ENCODE data around the gene CENPV.
"Not testable (repeated sequence)": the region's sequence is repeated elsewhere in the genome, so short reads cannot be mapped to it uniquely, and the experiment has no call there.

The CENPV gene

DNA sequence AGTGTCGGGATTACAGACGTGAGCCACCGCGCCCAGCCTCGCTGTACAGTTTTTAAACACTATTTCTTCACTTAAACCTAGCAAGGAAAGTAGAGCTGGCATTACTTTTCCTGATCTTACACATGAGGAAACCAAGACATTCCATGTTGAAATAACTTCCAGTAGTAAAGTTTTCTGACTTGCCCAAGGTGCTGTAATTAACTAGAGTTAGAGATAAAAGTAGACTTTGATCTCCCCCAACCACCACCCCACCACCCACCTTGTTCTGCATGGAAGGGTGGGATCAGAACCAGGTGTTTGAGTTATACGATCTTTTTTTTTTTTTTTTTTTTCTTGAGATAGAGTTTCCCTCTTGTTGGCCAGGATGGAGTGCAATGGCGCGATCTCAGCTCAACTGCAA is 47.1 kb downstream of the CENPV start:
- DNase-seq: no peak

DNA sequence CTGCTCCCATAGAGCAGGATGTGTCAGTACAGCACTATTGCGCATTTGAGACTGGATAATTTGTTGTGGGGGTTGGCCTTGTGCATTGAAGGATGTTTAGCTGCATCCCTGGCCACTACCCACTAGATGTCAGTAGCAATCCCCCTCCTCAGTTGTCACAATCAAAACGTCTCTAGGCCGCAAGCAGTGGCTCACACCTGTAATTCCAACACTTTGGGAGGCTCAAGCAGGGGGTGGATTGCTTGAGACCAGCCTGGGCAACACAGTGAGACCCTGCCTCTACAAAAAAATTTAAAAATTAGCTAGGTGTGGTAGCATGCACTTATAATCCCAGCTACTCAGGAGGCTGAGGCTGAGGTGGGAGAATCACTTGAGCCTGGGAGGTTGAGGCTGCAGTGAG is 48.4 kb downstream of the CENPV start:
- DNase-seq: no peak

- no peak for DNase-seq
These were observed 50.4 kb downstream of the CENPV start for GRCh38 chr17:16302856-16303255.

GRCh38 chr17:16301963-16302855 is 51.1 kb downstream of the CENPV start:
- no peak for DNase-seq

GRCh38 chr17:16300554-16300953 is 52.7 kb downstream of the CENPV start:
- no peak for DNase-seq

GRCh38 chr17:16298140-16298662 is 55.1 kb downstream of the CENPV start:
- no peak for DNase-seq

- DNase-seq: no peak
These were observed 55.7 kb downstream of the CENPV start for GRCh38 chr17:16297367-16298139.

DNA sequence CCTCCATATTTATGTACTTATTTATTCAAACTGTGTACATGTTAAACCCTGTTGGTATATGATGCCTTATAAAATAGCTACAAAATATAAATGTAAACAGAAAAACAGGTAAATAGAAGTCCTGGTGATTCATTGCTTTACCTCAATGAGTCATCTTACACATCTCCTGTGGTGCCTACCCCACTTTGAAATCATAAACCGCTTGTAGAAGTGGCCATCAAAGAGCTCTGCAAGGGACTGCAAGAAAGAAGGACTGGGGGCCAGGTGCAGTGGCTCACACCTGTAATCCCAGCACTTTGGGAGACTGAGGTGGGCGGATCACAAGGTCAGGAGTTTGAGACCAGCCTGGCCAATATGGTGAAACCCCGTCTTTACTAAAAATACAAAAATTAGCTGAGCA is 57.2 kb downstream of the CENPV start:
- not testable (repeated sequence) for DNase-seq

DNA sequence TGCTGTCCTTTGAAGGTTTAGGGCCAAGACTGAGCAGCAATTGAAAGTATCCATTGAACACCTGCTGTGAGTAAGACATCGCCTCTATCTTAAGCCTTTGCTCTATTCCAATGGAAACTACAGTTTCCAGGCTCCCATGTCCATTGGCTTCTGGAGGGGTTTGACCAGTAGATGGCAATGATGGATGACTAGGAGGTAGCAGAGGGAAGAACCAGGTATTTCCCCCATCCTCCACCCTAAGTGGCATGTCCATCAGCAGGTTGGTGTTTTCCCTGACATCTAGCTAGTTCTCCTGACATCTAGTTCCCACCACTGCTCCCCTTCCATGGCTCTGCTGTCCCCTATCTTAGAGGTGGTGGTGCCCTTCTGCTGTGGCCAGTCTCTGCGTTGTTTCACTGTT is 58.7 kb downstream of the CENPV start:
- DNase-seq: no peak

DNA sequence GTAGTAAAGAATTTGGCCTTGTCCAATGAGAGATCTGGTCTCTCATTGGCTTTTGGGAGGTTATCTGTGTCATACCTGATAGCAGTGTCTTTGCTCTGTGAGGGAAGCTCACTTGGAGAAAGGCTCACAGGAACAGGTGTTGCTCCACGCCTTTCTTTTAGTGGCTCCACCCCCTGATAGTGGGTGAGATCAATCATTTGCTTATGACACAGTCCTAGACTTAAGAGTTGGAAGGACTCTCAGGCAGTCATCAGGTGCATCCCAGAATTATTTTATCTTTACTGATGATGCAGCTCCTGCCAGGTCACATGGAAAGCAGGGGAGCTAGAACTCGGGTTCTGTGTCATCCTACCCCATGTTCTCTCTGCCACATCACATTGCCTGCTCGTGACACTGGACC is 59.3 kb downstream of the CENPV start:
- DNase-seq: no peak
